K562 (cell line): ENCODE measurements around the gene SIM1. TPM values are rescaled to one million over a fixed set of nuclear protein-coding genes. Genes with fewer than 3 reads are reported as not detected.
A peak's percentile ranks its signal among the peaks of the same experiment; 100 is the strongest.

Experiments used
- ATAC-seq: fragments of 200-7000 bp; cut with Tn5 transposase; 3 replicates; pipeline ENCODE4 v1.9.1; 2020; ENCODE audit warnings: moderate library complexity
- Bru-seq: library from RNA; stranded (reverse); fragments of 400-500 nt; gene quantifications from one replicate; lab custom pipeline; 2021; lab: Mats Ljungman, UMichigan
- BruChase-seq, 2 experiments: library from RNA; stranded (reverse); fragments of 400-500 nt; gene quantifications; one replicate each; lab custom pipeline; 2021; lab: Mats Ljungman, UMichigan
- BruUV-seq: library from RNA; stranded (reverse); fragments of 400-500 nt; replicated peaks from 2 replicates; lab custom pipeline; 2021; lab: Mats Ljungman, UMichigan
- CTCF ChIA-PET: fragments of 300-600 bp; formaldehyde crosslinking; extraction: SDS; loops from one replicate; lab custom pipeline; 2021; ENCODE audit warnings: low intra/inter-chr PET ratio; lab: Yijun Ruan, JAX
- POLR2A ChIA-PET: fragments of 300-600, 350-650 bp; sonication (Branson Sonifier 250); formaldehyde crosslinking; extraction: SDS; loops from one replicate; lab custom pipeline; 2021; ENCODE audit warnings: antibody characterized with exemption, inconsistent platforms; lab: Yijun Ruan, JAX
- DNase-seq, 4 experiments: peaks; one replicate each; pipeline versions ENCODE4 v3.0.0 to v3.0.0-alpha.2; 2011 to 2018; ENCODE audit warnings: low spot score in 3 of 4, mixed read lengths in 3 of 4; ENCODE audit errors: extremely low read depth in 1 of 4
- FAIRE-seq: peaks from 2 replicates; lab custom pipeline; 2011; peaks lifted over from hg19 to GRCh38; lab: Jason Lieb, UNC
- H2AFZ ChIP-seq: 2 replicates; pipeline ENCODE4 v1.6.0; 2011; ENCODE audit warnings: low read depth, low read length, control low read depth, inconsistent platforms
- H3K27ac ChIP-seq: fragments of 200-600 bp; 3 replicates; pipeline ENCODE4 v1.8.0; 2011; ENCODE audit warnings: low read depth, mild to moderate bottlenecking, control low read depth, inconsistent platforms, low read length, moderate library complexity, mixed read lengths; ENCODE audit errors: extremely low read depth
- H3K27me3 ChIP-seq, 2 experiments: fragments of 300-600 bp in 1 of 2; 2 replicates in 1 of 2; 3 replicates in 1 of 2; pipeline versions ENCODE4 v1.6.0 to v1.8.0; 2011; ENCODE audit warnings: inconsistent platforms in 2 of 2, low read length in 2 of 2, mild to moderate bottlenecking in 1 of 2, mixed read lengths in 1 of 2, moderate library complexity in 1 of 2; ENCODE audit not compliant: control insufficient read depth in 2 of 2, insufficient read depth in 2 of 2
- H3K36me3 ChIP-seq: fragments of 300-600 bp; 3 replicates; pipeline ENCODE4 v1.8.0; 2011; ENCODE audit warnings: mild to moderate bottlenecking, low read length, inconsistent platforms; ENCODE audit not compliant: control insufficient read depth, insufficient read depth
- H3K4me1 ChIP-seq, 2 experiments: fragments of 200-600 bp in 1 of 2; replicated peaks in 1 of 2; 2 replicates in 1 of 2; 3 replicates in 1 of 2; pipeline versions ENCODE4 v1.5.1 to v1.8.0; 2011; ENCODE audit warnings: inconsistent platforms in 2 of 2, low read length in 2 of 2, mild to moderate bottlenecking in 1 of 2, mixed read lengths in 1 of 2, moderate library complexity in 1 of 2; ENCODE audit not compliant: control insufficient read depth in 2 of 2, insufficient read depth in 2 of 2
- H3K4me2 ChIP-seq: 2 replicates; pipeline ENCODE4 v1.6.1; 2011; ENCODE audit warnings: low read length, control low read depth, inconsistent platforms, mixed read lengths; ENCODE audit not compliant: insufficient read depth
- H3K4me3 ChIP-seq: fragments of 200-600 bp; sonication (generic), shearing (Covaris generic); 2 replicates; pipeline ENCODE4 v1.5.1; 2016; ENCODE audit warnings: control low read depth, inconsistent platforms
- H3K79me2 ChIP-seq: fragments of 200-600 bp; 3 replicates; pipeline ENCODE4 v1.8.0; 2011; ENCODE audit warnings: low read length, inconsistent platforms; ENCODE audit not compliant: control insufficient read depth, insufficient read depth
- H3K9ac ChIP-seq, 2 experiments: 2 replicates each; pipeline versions ENCODE4 v1.6.0 to v1.6.1; 2011; ENCODE audit warnings: low read depth in 2 of 2, low read length in 2 of 2, control low read depth in 1 of 2, inconsistent platforms in 1 of 2, mild to moderate bottlenecking in 1 of 2, mixed read lengths in 1 of 2; ENCODE audit not compliant: insufficient read depth in 1 of 2
- H3K9me1 ChIP-seq: one replicate; pipeline ENCODE4 v1.6.0; 2011; ENCODE audit warnings: inconsistent platforms, mild to moderate bottlenecking, low read length, moderate library complexity; ENCODE audit not compliant: control insufficient read depth, insufficient read depth
- H3K9me3 ChIP-seq: replicated peaks from 2 replicates; pipeline ENCODE4 v1.5.1; 2011; ENCODE audit warnings: low read depth, low read length, inconsistent platforms; ENCODE audit not compliant: control insufficient read depth, insufficient read depth
- H4K20me1 ChIP-seq: replicated peaks from 2 replicates; pipeline ENCODE4 v1.6.1; 2011; ENCODE audit warnings: low read length, inconsistent platforms, mixed read lengths; ENCODE audit not compliant: control insufficient read depth, insufficient read depth
- CBFA2T2 ChIP-seq: fragments of 450-650 bp; conservative IDR thresholded peaks from 2 replicates; pipeline ENCODE4 v1.6.1; 2017; ENCODE audit warnings: mild to moderate bottlenecking
- KLF13 ChIP-seq: fragments of 450-650 bp; IDR thresholded peaks from 2 replicates; pipeline ENCODE4 v1.6.1; 2016; ENCODE audit warnings: missing genetic modification characterization, low read depth, mild to moderate bottlenecking, missing compliant biosample characterization, moderate library complexity, borderline replicate concordance
- NFYB ChIP-seq: IDR thresholded peaks from 2 replicates; pipeline ENCODE4 v1.6.1; 2011; ENCODE audit warnings: mild to moderate bottlenecking, moderate library complexity; ENCODE audit not compliant: insufficient read length; ENCODE audit errors: extremely low read depth
- PTTG1 ChIP-seq: fragments of 450-650 bp; IDR thresholded peaks from 2 replicates; pipeline ENCODE4 v1.6.1; 2016; ENCODE audit warnings: low read depth, mild to moderate bottlenecking, missing genetic modification characterization, missing compliant biosample characterization
- ZBTB1 ChIP-seq: sonication (generic); formaldehyde crosslinking; IDR thresholded peaks from 2 replicates; pipeline ENCODE4 v1.8.1; 2023; ENCODE audit warnings: missing genetic modification reagents, low read depth, mild to moderate bottlenecking, borderline replicate concordance
- ZBTB8A ChIP-seq: fragments of 450-650 bp; IDR thresholded peaks from 2 replicates; pipeline ENCODE4 v1.6.1; 2018; ENCODE audit warnings: mild to moderate bottlenecking, moderate library complexity; ENCODE audit not compliant: partially characterized antibody
- ZNF239 ChIP-seq: fragments of 250-450 bp; sonication (Bioruptor Pico); IDR thresholded peaks from 2 replicates; pipeline ENCODE4 v1.4.0; 2020; ENCODE audit warnings: mild to moderate bottlenecking
- ZNF696 ChIP-seq: fragments of 250-450 bp; sonication (Bioruptor Pico); conservative IDR thresholded peaks from 2 replicates; pipeline ENCODE4 v1.4.0; 2020; ENCODE audit warnings: mild to moderate bottlenecking, moderate library complexity
- WGBS: fragments of 100-300 bp; shearing (Covaris generic); methylation state at CpG from one replicate; pipeline ENCODE4 v1.1.6; 2016; ENCODE audit warnings: low coverage, mixed read lengths; ENCODE audit not compliant: insufficient coverage; ENCODE audit errors: missing lambda C conversion rate; 5-methylcytosine and 5-hydroxymethylcytosine counted together
- in situ Hi-C: fragments of 300-500 bp; cut with MboI; formaldehyde crosslinking; loops from 4 replicates; pipeline ENCODE4 v1.15.0; 2018; ENCODE audit warnings: inconsistent platforms, mixed read lengths
- intact Hi-C: fragments of 100-400 bp; cut with micrococcal nuclease; formaldehyde crosslinking; loops from 2 replicates; pipeline ENCODE4 v1.14.2; 2022
- long read RNA-seq, 3 experiments: library from polyadenylated mRNA in 2 of 3; library from RNA in 1 of 3; unstranded in 2 of 3; stranded (forward) in 1 of 3; transcript quantifications; one replicate each; pipeline ENCODE4 v2.0.0, GENCODE V29; 2019 to 2022
- polyA minus RNA-seq, 3 experiments: library from RNA; depleted of rRNA, polyadenylated mRNA; stranded (reverse); fragments of >200 nt; gene quantifications; 2 replicates each; pipeline ENCODE4 v1.2.3, GENCODE V29; 2011
- polyA plus RNA-seq, 8 experiments: library from polyadenylated mRNA; depleted of rRNA in 4 of 8; stranded (reverse) in 5 of 8; unstranded in 3 of 8; fragments of >200 nt; fragmentation: Nextera tagmentation in 2 of 8; fragmentation: Illumina TruSeq in 1 of 8; extraction: Ambion mirVana in 2 of 8; extraction: Trizol in 1 of 8; gene quantifications; 2 replicates each; pipeline versions ENCODE4 v1.2.1 to v1.2.3, GENCODE V29; 2011 to 2014; ENCODE audit warnings: inconsistent platforms in 1 of 8, missing spikeins in 1 of 8
- total RNA-seq, 7 experiments: library from RNA; depleted of rRNA in 6 of 7; stranded (reverse); fragments of >200 nt in 6 of 7; fragmentation: Illumina TruSeq in 2 of 7; extraction: Trizol in 2 of 7; gene quantifications; 2 replicates each; pipeline versions ENCODE4 v1.2.1 to v1.2.3, GENCODE V29; 2011 to 2021; ENCODE audit warnings: low replicate concordance in 1 of 7
- TF ChIP-seq, protein P1 (sequence below): fragments of 450-650 bp; formaldehyde crosslinking; IDR thresholded peaks from 2 replicates; pipeline ENCODE4 v1.4.0; 2020; ENCODE audit warnings: mild to moderate bottlenecking, moderate library complexity
- TF ChIP-seq, protein P2 (sequence below): fragments of 250-450 bp; sonication (Bioruptor Pico); IDR thresholded peaks from 2 replicates; pipeline ENCODE4 v1.5.0; 2021
- TF ChIP-seq, protein P3 (sequence below): fragments of 250-450 bp; sonication (Bioruptor Pico); IDR thresholded peaks from 2 replicates; pipeline ENCODE4 v1.5.0; 2021

Gene SIM1, protein sequence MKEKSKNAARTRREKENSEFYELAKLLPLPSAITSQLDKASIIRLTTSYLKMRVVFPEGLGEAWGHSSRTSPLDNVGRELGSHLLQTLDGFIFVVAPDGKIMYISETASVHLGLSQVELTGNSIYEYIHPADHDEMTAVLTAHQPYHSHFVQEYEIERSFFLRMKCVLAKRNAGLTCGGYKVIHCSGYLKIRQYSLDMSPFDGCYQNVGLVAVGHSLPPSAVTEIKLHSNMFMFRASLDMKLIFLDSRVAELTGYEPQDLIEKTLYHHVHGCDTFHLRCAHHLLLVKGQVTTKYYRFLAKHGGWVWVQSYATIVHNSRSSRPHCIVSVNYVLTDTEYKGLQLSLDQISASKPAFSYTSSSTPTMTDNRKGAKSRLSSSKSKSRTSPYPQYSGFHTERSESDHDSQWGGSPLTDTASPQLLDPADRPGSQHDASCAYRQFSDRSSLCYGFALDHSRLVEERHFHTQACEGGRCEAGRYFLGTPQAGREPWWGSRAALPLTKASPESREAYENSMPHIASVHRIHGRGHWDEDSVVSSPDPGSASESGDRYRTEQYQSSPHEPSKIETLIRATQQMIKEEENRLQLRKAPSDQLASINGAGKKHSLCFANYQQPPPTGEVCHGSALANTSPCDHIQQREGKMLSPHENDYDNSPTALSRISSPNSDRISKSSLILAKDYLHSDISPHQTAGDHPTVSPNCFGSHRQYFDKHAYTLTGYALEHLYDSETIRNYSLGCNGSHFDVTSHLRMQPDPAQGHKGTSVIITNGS
- not detected in 2 replicates for total RNA-seq (2011; cell fraction: chromatin; rRNA removed; ENCODE audit: low replicate concordance)
- total RNA-seq (2011; cell fraction: nucleolus; rRNA removed), result not detected in 2 replicates
- not detected in 2 replicates for total RNA-seq (2011; cell fraction: nucleoplasm; rRNA removed)
- not detected in 2 replicates for total RNA-seq (2014; rRNA removed)
- not detected in 2 replicates for total RNA-seq (2014; rRNA removed; fragmentation: Illumina TruSeq; extraction: Trizol)
- total RNA-seq (2015; rRNA removed; fragmentation: Illumina TruSeq; extraction: Trizol), result not detected in 2 replicates
- not detected in 2 replicates for total RNA-seq (2021)
- not detected in 2 replicates for polyA plus RNA-seq (2011; rRNA removed)
- polyA plus RNA-seq (2011; cell fraction: cytosol; rRNA removed), result not detected in 2 replicates
- not detected in 2 replicates for polyA plus RNA-seq (2011; cell fraction: nucleus; rRNA removed)
- polyA plus RNA-seq (2012), result not detected in 2 replicates
- not detected in 2 replicates for polyA plus RNA-seq (2014; fragmentation: Illumina TruSeq; extraction: Trizol)
- polyA plus RNA-seq (2014; fragmentation: Nextera tagmentation; extraction: Ambion mirVana), result not detected
- not detected in 2 replicates for polyA plus RNA-seq (2014; rRNA removed)
- not detected in 2 replicates for polyA minus RNA-seq (2011; rRNA and poly(A)+ RNA removed)
- not detected in 2 replicates for polyA minus RNA-seq (2011; cell fraction: cytosol; rRNA and poly(A)+ RNA removed)
- not detected in 2 replicates for polyA minus RNA-seq (2011; cell fraction: nucleus; rRNA and poly(A)+ RNA removed)
- not detected for Bru-seq, nascent RNA
- percentile 4 among the genes with signal in this experiment for BruChase-seq, experiment 1, labeled RNA remaining after a 2-hour chase
- BruChase-seq, experiment 2, labeled RNA remaining after a 6-hour chase, result percentile 1 among the genes with signal in this experiment
- long read RNA-seq, experiment 1, result 0 reads
- long read RNA-seq, experiment 2, result 0 reads
- long read RNA-seq, experiment 3, result 0 reads

DNA sequence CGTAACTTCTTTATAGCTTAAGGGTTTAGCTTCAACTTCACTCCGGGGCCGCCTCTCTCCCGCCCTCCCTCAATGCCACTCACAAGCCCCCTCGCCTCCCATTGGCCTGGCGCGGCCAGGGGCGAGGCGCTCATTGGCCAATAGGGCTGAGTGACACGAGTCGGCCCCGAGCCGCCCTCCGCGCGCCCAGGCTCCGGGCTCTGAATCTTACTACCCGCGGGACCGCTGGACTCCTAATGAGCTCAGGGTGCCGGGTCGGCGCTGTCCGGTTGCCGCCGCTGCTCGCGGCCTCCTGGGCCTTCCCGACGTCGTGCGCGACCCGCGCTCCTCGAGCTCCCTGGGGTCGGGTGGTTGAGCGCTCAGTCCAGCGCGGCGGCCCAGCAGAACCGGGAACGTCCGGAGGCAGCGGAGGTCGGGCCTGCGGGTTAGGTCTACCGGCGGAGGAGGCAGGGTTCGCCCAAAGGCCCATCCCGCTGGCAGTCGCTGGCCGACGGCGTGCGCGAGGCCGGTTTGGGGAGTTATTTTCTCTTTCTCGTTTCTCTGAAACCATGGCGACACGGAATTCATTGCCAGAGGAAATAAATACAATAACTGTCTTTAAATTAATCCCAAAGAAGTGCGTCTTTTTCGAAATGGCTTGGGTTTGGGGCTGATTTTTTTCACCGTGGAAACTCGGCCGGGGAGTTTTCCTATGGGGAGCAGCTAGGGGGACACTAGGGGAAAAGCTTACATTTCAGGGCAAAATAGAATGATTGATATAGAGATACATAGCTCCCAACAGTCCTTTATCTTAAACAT is at the start of gene SIM1:
Gene SIM1 (minus strand): TSS at position 19 of the 798 bp plus-strand sequence. CDS start 1,453 bp downstream, outside the sequence.
- 41% methylated on average over 43 of the region's 66 CpGs for WGBS
- Histone ChIP-seq H2AFZ (no peak within 1 kb of the TSS), H3K79me2 (no peaks in the 10 kb centered on the region), H3K4me3 (no peak within 1 kb of the TSS), H4K20me1 (no peaks in the 10 kb centered on the region), H3K9me1 (no peaks in the 10 kb centered on the region), H3K4me1 (peaks cover 0 to 14% of the 10 kb centered on the region in 2 experiments; a peak in 1 of 5 replicates), H3K36me3 (no peaks in the 10 kb centered on the region), H3K4me2 (no peak within 1 kb of the TSS), H3K9ac (no peak within 1 kb of the TSS), H3K27ac (no peak within 1 kb of the TSS), H3K27me3 (peaks cover 52 to 69% of the 10 kb centered on the region in 2 experiments), H3K9me3 (no peaks in the 10 kb centered on the region)
- ChIA-PET CTCF (no interaction called here), POLR2A (interaction anchor here (0.6 kb wide), 1 partner anchor 219 kb away, joined by 4 read pairs; no protein-coding TSS in a partner anchor)
- intact Hi-C loops (no loop called here), in situ Hi-C loops (no loop called here)
- ATAC-seq (no peak), FAIRE-seq (no peak), DNase-seq (no peak)
- no TSS peak for BruUV-seq
- TF ChIP-seq ZNF239 (no peak), KLF13 (no peak), CBFA2T2 (no peak), NFYB (peak; percentile 13), ZBTB1 (CRISPR knock-in tag) (no peak), ZBTB8A (no peak), ZNF696 (CRISPR knock-in tag) (no peak), PTTG1 (tag) (no peak)
- TF ChIP-seq, protein P1, sequence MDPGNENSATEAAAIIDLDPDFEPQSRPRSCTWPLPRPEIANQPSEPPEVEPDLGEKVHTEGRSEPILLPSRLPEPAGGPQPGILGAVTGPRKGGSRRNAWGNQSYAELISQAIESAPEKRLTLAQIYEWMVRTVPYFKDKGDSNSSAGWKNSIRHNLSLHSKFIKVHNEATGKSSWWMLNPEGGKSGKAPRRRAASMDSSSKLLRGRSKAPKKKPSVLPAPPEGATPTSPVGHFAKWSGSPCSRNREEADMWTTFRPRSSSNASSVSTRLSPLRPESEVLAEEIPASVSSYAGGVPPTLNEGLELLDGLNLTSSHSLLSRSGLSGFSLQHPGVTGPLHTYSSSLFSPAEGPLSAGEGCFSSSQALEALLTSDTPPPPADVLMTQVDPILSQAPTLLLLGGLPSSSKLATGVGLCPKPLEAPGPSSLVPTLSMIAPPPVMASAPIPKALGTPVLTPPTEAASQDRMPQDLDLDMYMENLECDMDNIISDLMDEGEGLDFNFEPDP (CRISPR knock-in tag), result no peak
- TF ChIP-seq, protein P2, sequence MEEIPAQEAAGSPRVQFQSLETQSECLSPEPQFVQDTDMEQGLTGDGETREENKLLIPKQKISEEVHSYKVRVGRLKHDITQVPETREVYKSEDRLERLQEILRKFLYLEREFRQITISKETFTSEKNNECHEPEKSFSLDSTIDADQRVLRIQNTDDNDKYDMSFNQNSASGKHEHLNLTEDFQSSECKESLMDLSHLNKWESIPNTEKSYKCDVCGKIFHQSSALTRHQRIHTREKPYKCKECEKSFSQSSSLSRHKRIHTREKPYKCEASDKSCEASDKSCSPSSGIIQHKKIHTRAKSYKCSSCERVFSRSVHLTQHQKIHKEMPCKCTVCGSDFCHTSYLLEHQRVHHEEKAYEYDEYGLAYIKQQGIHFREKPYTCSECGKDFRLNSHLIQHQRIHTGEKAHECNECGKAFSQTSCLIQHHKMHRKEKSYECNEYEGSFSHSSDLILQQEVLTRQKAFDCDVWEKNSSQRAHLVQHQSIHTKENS (CRISPR knock-in tag), result no peak
- TF ChIP-seq, protein P3, sequence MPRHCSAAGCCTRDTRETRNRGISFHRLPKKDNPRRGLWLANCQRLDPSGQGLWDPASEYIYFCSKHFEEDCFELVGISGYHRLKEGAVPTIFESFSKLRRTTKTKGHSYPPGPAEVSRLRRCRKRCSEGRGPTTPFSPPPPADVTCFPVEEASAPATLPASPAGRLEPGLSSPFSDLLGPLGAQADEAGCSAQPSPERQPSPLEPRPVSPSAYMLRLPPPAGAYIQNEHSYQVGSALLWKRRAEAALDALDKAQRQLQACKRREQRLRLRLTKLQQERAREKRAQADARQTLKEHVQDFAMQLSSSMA, result no peak
